K562 (cell line): Measurements from ENCODE around the gene UBLCP1. TPM values are rescaled to one million over a fixed set of nuclear protein-coding genes. Genes with fewer than 3 reads are reported as not detected.

Experiments used
- polyA plus RNA-seq, 8 experiments: library from polyadenylated mRNA; depleted of rRNA in 4 of 8; stranded (reverse) in 5 of 8; unstranded in 3 of 8; fragments of >200 nt; fragmentation: Nextera tagmentation in 2 of 8; fragmentation: Illumina TruSeq in 1 of 8; extraction: Ambion mirVana in 2 of 8; extraction: Trizol in 1 of 8; gene quantifications; 2 replicates each; pipeline versions ENCODE4 v1.2.1 to v1.2.3, GENCODE V29; 2011 to 2014; ENCODE audit warnings: inconsistent platforms in 1 of 8, missing spikeins in 1 of 8
- total RNA-seq, 7 experiments: library from RNA; depleted of rRNA in 6 of 7; stranded (reverse); fragments of >200 nt in 6 of 7; fragmentation: Illumina TruSeq in 2 of 7; extraction: Trizol in 2 of 7; gene quantifications; 2 replicates each; pipeline versions ENCODE4 v1.2.1 to v1.2.3, GENCODE V29; 2011 to 2021; ENCODE audit warnings: low replicate concordance in 1 of 7
- TF ChIP-seq, protein P1 (sequence below), 2 experiments: fragments of 450-650 bp; IDR thresholded peaks; 2 replicates each; pipeline ENCODE4 v1.6.1; 2016; ENCODE audit warnings: mild to moderate bottlenecking in 2 of 2, borderline replicate concordance in 1 of 2, low read depth in 1 of 2, moderate library complexity in 1 of 2

UBLCP1 gene
- total and polyA plus RNA-seq, 9 of the 15 experiments (the other 6 are each of a cell fraction or from before 2014, with no cell fraction given): 18.8 to 39.8 (median 30.2) TPM

DNA sequence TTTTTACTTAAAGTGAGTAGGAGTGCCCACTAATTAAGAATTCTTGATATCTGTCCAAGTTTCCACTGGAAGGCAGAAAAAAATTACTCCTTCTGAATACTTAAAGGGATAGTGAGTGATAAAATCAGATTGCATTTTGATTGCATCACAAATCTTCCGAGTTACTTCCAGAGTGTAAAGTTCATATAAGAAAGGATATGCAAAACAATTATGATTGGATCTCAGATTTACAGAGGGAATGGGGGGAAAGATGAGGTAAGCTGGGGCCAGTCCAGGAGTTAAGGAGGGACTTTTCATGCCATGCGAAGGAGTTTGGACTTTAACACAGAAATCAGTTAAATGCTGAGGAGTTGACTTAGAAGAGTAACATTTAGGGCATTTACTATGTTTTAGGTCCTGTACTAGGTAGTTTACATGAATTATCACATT is 44.5 kb upstream of the UBLCP1 start (continued):
- TF ChIP-seq, protein P1, sequence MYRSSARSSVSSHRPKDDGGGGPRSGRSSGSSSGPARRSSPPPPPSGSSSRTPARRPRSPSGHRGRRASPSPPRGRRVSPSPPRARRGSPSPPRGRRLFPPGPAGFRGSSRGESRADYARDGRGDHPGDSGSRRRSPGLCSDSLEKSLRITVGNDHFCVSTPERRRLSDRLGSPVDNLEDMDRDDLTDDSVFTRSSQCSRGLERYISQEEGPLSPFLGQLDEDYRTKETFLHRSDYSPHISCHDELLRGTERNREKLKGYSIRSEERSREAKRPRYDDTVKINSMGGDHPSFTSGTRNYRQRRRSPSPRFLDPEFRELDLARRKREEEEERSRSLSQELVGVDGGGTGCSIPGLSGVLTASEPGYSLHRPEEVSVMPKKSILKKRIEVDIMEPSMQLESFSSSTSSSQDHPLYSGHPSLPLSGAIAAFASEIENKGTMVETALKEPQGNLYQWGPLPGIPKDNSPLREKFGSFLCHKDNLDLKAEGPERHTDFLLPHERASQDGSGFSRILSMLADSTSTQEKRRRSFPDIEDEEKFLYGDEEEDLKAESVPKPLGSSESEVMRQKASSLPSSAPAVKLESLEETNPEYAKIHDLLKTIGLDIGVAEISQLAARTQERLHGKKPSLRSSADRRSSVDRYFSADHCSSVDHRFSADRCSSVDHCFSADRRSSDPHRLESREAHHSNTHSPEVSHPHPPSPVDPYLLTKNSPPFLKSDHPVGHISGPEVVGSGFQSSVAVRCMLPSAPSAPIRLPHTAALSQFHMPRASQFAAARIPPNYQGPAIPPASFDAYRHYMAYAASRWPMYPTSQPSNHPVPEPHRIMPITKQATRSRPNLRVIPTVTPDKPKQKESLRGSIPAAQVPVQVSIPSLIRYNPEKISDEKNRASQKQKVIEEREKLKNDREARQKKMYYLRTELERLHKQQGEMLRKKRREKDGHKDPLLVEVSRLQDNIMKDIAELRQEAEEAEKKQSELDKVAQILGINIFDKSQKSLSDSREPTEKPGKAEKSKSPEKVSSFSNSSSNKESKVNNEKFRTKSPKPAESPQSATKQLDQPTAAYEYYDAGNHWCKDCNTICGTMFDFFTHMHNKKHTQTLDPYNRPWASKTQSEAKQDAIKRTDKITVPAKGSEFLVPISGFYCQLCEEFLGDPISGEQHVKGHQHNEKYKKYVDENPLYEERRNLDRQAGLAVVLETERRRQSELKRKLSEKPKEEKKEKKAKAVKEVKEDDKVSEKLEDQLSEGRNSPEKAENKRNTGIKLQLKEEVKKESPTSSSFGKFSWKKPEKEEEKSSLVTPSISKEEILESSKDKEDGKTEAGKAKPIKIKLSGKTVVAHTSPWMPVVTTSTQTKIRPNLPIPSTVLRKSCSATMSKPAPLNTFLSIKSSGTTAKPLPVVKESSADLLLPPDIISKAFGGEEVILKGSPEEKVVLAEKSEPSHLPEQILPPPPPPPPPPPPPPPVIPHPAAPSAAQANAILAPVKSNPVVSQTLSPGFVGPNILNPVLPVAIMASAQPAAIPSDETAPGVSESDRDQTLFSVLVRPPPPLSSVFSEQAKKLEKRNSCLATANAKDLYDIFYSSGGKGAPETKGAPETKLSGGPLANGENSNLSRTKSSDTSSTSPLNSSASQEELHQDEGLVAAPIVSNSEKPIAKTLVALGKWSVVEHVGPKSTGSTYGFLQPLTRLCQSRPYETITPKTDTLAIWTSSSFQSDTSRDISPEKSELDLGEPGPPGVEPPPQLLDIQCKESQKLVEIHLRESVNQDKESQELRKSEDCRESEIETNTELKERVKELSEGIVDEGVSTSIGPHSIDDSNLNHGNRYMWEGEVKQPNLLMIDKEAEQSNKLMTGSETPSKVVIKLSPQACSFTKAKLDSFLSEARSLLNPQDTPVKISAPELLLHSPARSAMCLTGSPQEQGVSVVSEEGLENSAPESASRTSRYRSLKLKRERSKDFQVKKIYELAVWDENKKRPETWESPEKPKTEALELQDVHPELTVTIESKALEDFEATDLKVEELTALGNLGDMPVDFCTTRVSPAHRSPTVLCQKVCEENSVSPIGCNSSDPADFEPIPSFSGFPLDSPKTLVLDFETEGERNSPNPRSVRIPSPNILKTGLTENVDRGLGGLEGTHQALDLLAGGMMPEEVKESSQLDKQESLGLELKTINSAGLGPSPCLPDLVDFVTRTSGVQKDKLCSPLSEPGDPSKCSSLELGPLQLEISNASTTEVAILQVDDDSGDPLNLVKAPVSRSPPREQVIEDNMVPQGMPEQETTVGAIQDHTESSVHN (IDR thresholded peaks at IDR 0.05; ENCODE audit: borderline replicate concordance in 1 of 2, low read depth in 1 of 2): 0 out of 4 replicates have a peak, but pooled peaks of 1 of the 2 experiments have one; percentile 26
